Activated effector memory CD4-positive, alpha-beta T cell treated with Interleukin-2 at 50 U/mL for 16 hours (primary cell): ENCODE measurements around the gene RAB31.
"Not testable (repeated sequence)": the region's sequence is repeated elsewhere in the genome, so short reads cannot be mapped to it uniquely, and the experiment has no call there.

Experiments used
- DNase-seq: peaks from one replicate; pipeline ENCODE4 v3.0.0-alpha.2; 2020

The RAB31 gene

DNA sequence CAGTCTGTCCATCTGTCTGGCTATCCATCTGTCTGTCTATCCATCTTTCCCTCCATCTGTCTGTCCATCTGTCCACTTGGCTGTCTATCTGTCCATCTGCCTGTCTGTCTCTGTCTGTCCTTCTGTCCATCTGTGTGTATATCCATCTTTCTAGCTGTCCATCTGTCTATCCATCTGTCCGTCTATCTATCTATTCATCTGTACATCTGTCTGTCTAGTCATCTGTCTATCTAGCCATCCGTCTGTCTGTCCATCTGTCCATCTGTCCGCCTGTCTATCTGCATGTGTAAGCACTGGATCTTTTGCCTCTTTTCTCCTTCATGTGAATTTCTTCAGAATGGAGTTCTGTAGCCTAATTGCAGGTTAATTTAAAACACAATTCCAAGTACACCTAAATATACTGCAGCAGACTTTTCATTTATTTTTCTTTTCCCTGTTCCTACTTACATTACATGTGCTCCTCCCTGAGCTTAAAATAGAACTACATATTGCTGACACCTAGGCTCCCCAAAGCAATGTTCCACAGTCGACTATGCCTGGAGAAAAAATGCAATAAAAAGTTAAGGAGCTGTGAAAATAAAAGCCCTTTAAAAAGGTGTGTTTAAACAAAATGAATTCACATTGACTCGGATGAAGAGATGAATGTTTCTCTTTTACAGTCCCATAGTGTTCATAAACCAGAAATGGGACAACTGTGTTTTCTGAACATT is 140.2 kb downstream of the RAB31 start:
- no peak for DNase-seq

DNA sequence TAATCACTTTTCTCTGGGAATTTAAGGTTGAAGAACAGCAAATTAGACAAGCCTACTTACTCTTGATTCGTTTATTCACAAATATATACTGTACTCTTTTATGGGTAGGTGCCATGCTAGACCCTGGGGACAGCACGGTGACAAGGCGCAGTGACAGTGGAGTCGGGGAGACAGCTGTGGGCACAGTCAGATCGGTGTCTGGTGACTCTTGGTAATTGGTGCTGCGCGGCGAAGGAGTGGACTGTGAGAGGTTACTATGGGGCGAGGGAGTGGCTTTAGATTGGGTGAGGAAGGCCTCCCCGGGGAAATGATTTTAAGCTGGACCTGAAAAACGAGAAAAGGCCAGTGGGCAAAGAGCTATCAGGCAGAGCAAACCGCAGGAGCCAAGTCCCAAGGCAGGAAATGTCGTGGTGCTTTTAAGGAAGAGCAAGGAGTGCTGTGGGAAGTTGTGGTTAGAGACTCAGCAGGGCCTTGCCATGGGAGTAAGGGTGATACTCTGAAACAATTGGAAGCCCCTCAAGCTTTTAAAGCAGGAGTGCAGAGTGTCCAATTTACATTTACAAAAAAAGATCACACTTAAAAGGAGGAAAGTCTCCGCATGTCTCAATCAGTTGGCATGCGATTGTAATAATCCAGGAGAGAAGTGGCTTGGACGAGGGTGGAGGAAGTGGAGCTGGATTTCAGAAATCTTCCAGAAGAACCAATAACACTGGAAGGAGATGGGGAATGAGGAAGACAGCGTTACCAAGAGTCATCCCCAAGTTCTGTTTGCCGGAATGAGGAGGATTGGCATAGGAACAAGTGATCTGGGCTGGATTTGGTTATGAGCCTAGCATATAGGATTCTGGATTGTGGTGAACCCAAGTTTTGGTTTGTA is 141.5 kb downstream of the RAB31 start:
- DNase-seq = no peak

DNA sequence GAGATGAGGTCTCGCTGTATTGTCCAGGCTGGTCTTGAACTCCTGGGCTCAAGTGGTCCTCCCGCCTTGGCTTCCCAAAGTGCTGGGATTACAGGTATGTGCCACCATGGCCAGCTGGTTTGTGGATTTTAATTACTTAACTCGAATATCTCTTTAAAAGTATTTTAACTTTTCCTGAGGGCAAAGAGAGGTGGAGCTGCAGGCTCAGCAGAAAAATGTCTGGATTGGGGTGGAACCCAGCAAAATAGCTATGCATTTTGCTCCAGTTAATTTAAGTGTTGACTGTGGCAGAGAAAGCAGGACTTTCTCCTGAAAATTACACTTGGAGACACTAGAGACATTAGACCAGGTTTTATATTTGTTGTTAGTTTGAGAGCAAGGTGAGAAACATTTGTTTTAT is 142.2 kb downstream of the RAB31 start:
- no peak for DNase-seq

DNA sequence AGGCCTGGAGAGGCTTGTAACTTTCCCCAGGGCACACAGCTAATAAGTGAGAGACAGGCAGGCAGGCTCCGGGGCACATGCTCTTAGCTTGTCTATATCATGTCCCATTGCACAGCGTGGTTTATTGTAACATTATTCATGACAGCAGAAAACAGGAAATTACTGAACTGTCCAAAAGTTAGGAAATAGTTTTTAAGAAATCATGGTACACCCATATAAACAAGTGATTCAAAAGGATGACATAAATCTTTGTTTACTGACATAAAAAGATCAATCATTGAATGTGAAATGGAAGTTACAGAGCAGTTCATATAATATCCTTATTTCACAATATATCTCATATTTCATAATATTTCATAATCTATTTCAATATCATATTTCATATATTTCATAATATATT is 143.4 kb downstream of the RAB31 start:
- no peak for DNase-seq

DNA sequence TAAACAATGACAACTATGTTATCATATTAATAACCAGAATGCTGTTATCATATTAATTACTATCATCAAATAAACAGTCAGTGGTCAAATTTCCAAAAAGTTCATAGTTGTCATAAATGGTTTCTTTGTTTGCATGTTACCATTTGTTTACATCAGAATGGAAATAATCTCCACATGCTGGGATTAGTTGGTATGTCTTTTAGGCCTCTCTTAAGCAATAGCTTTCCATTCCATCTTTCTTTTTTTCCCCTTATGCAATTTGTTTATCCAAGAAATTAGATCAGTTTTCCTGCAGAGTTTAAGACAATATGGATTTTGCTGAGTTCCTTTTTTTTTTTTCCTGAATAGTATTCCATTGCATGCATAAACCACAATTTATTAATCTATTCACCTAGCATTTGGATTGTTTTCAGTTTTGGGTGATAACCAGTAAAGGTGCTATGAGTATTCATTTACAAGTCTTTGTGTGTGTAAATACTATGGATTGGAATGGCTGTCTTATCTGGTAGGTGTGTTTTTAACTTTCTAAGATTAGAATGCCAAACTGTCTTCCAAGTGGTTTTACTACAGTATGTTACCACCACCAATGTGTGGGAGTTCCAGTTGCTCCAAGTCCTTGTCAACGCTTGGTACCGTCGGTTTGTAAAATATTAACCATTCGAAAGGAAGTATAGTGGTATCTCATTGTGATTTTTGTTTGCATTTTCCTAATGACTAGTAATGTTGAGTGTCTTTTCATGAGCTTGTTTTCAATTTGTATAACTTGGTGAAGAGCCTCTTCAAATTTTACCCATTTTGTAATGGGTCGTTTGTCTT is 144.4 kb downstream of the RAB31 start:
- DNase-seq = no peak

DNA sequence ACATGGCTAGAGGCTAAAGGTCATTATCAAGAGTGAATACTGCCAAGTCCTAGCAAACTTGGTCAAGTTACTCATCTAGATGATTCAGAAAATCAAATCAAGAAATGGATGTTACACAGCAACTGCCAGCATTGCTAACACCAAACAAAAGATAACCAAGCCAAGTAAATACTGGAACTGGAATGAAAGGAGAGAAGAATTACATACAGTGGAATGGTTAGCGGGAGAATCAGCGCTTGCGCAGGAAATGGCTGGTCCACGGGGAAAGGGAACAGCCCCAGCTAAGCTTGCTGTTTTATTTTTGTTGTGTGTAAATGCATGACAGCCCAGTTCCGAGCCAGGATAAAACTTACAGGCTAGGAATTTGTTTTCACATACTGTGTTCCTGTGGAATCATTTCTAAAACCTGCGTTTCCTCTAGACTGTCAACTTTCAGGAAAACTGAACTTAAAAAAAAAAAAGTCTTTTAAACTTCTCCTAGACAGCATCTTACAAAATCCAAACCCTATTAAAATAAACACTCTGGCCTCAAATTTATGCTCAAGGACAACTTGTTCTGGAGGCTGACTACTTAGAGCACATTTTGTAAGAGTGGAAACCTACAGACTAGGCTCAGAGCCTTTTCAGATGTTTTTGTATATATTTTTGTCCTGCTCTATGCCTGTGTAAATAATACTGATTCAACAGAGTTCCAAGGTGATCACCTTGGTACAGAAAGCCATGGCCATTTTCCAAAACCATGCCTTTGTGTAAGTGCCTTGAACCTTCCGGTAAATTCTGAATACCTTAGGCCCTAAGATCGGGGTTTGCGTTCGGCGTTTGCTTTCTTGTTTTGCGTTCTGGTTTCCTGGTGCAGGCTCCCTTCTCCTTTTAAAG is 146.9 kb downstream of the RAB31 start:
- DNase-seq = no peak

DNA sequence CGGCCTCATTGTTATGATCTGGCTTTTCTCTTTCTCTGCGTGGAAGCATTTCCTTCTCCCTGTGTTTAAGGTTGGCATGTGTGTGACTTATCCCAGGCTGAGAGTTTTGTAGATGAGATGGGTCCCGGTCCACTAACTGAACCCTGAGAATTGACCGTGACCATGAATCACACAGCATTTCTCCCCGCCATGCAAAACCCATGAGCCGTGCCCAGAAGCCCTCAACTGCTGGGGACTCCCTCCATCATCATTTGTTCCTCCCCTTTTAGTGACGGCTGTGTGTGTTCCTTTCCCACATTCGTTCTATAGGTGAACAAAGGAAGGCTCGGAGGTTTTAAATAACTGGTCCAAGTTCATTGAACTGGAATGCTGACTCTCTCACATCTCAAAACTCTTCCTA is 147.6 kb downstream of the RAB31 start:
- DNase-seq = no peak

DNA sequence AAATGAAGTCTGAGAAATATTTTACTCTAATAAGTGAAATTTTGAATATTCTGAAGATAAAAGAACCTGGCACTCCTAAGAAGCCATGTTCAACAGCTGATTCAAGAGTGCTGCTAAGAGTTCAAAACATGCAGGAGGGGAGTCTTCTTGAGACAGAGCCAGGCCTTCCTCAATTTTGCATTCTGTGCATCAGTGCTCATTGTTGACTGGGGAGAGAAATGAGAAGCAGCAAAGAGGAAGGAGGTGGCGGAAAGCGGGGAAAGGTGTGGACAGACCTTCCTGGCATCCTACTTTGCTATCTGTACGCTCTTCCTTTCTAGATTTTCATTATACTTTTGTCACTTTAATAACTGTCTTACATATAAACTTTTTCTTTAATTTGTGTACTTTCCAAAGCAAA is 148.0 kb downstream of the RAB31 start:
- DNase-seq = no peak

DNA sequence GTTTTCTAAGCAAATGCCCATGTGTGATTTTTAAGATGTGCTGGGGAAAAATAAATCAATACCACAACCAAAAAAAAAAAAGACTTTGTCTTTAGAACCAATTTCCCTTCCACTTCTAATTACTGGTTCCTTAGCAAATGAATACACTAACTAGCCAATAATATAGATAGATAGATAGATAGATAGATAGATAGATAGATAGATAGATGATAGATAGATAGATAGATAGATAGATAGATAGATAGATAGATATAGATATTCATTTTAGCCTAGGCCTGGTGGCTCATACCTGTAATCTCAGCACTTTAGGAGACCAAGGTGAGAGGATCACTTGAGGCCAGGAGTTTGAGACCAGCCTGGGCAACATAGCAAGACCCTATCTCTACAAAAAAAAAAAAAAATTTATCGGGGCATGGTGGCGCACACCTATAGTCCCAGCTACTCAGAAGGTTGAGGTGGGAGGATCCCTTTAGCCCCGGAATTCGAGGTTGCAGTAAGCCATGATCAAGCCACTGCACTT is 149.4 kb downstream of the RAB31 start:
- not testable (repeated sequence) for DNase-seq

DNA sequence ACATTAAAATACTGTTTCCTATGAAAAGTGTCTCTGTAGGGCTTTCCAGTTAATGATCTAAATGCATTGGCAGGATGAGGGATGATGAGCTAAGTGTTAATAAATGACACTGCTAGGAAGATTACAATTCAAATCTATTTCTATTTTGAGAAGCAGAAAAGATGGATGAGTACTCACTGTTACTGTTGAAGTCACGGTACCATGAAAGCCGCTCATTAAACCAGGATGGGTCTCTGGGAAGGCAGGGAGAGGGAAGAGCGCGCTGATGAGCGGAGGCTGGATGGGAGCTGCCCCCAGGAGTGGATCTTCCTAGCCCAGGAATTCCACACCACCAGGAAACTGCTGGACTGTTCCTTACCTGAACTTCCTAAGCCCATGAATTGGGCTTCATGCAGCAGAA is 150.5 kb downstream of the RAB31 start:
- DNase-seq = no peak

DNA sequence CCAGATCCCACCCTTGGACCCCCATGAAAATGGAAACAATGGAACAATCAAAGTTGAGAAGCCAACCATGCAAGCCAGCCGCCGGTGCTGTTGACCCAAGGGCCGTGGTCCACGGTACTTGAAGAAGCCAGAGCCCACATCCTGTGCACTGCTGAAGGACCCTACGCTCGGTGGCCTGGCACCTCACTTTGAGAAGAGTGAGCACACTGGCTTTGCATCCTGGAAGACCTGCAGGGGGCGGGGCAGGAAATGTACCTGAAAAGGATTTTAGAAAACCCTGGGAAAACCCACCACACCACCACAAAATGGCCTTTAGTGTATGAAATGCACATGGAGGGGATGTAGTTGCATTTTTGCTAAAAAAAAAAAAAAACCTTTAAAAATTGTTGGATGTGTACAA is 151.1 kb downstream of the RAB31 start:
- DNase-seq = no peak

DNA sequence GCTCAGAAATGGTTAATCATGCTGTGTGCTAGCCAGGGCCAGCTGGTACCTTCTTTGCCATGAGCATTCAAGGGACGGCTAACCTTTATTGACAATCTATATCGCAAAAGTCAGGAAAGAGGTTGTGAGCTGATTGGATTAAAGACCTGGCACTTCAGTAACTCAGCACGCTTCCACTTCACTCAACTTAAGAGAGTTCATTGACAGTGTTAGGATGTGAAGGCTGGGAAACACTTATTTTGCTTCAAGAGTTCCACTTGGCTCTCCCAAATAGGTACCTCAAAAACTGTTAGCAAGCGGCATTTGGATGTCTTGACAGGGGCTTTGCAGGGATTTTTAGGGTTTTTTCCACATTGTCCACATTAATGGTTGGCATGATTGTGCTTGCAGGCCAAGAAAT is 152.6 kb downstream of the RAB31 start:
- DNase-seq = no peak

DNA sequence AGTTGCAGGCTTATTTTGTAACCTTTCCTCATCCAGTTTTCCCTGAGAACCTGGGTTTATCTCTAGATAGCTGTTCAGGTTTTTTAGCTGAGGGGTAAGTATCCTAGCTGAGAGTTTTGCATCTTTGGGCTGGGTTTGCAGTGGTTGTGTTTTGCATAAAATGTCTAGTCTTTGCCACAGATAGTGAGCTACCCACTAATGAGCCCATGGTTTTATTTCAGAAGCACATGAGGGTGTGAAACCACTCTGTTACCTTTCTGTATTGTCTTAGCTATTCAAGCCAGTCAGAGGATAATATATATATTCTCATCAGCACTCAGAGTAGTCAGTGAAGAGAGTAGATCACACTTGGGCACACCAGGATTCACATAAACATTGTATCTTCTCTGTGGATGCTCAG is 153.1 kb downstream of the RAB31 start:
- DNase-seq = no peak

DNA sequence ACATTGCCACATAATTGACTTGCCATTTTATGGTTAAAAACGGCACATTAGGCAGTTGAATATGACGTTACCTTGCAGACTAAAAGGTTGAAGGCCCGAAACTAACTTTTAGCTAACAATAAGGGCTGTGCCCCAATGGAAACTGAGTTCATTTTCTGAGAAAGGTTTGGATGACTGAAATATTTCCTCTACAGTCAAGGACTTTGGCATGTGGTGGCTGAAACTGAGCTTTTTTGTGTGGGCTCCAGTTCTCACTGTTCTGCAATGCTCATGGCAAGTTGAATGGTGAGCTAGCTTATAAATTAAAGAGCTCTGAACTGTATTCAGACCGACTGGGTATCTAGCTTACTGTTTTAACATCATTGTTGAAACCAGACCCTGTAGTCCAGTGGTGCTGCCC is 153.8 kb downstream of the RAB31 start:
- DNase-seq = no peak

DNA sequence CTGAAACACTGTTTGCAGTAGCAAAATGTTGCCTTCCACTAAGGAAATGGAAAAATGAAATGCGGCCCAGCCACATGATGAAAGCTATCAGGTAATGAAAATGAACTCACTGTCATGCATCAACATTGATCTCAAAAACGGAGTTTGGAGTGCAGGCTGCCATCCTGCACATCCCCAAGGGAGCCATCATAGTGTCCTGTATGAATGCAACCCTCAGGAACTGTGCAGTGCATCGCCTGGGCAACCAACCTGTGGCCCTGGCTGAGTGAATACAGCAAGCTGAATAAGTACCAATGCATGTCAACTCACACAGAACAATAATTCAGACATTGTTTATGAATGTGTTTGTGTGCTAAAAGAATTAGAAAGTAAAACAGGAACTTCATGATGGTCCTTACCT is 154.6 kb downstream of the RAB31 start:
- DNase-seq = no peak

DNA sequence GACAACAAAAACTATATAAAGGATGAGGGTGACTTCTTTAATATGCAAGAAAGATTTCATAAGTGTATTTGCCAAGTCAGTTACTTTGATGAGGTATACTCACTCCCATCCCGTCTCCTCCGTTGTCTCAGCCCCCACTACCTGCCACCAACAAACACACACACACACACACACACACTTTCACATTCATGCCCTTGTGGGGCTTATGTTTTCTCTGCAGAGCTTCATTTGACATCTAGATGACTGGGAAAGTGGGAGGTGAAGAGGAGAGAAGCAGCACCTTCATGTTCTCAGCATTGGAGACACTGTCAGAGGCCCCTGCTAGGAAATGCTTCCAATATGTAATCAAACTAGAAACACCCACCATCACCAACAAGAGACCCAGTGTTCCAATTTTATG is 155.2 kb downstream of the RAB31 start:
- no peak for DNase-seq

DNA sequence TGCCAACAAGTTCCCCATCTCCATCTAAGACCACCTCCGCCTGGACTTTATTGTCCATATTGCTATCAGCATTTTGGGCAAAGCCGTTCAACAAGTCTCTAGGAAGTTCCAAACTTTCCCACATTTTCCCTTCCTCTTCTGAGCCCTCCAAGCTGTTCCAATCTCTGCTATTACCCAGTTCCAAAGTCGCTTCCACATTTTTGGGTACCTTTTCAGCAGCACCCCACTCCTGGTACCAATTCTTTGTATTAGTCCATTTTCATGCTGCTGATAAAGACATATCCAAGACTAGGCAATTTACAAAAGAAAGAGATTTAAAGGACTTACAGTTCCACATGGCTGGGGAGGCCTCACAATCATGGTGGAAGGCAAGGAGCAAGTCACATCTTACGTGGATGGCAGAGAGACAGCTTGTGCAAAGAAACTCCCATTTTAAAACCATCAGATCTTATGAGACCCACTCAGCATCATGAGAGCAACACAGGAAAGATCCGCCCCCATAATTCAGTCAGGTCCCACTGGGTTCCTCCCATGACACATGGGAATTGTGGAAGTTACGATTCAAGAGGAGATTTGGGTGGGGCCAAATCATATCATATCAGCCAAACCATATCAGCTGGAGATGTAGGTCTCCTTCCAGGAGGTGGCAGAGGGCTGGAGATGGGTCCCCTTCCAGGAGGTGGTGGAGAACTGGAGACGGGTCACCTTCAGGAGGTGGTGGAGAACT is 157.8 kb downstream of the RAB31 start:
- DNase-seq = no peak

DNA sequence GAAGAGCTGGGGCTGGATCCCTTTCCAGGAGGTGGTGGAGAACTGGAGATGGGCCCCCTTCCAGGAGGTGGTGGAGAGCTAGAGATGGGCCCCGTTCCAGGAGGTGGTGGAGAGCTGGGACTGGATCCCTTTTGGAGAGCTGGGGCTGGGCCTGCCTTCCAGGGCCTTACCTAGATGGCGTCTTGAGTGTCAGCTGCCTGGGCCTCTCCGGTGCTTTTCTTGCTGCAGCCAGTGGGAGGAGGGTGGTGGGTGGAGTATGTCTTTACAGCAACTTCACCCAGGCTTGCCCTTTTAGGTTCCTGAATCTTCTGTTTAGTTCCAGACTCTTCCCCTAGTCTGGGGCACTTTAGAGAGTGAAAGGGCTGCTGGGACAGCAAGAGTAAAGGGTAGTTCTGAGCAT is 158.5 kb downstream of the RAB31 start:
- no peak for DNase-seq

DNA sequence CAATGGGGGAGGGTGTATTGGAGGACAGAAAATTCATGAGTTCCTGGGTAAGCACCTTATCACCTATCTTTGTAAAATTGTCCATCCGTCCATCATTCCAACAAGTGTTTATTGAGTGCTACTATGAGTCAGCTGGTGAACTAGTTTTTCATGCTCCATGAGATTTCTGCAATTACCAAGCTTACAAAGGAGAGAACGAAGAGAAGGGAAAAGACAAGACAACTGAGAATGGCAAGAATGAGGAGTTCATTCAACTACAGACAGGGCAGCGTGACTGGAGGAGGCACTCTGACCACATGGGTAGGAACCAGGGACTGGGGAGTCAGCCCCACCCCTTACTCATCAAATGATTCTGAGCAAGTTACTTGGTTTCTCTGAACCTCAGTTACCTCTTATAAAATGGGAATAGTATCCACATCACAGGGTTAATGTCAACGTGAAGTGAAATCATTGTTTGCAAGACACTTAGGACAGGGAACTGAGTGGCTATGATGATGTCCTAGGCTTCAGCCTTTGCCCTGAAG is 159.0 kb downstream of the RAB31 start:
- DNase-seq = no peak

DNA sequence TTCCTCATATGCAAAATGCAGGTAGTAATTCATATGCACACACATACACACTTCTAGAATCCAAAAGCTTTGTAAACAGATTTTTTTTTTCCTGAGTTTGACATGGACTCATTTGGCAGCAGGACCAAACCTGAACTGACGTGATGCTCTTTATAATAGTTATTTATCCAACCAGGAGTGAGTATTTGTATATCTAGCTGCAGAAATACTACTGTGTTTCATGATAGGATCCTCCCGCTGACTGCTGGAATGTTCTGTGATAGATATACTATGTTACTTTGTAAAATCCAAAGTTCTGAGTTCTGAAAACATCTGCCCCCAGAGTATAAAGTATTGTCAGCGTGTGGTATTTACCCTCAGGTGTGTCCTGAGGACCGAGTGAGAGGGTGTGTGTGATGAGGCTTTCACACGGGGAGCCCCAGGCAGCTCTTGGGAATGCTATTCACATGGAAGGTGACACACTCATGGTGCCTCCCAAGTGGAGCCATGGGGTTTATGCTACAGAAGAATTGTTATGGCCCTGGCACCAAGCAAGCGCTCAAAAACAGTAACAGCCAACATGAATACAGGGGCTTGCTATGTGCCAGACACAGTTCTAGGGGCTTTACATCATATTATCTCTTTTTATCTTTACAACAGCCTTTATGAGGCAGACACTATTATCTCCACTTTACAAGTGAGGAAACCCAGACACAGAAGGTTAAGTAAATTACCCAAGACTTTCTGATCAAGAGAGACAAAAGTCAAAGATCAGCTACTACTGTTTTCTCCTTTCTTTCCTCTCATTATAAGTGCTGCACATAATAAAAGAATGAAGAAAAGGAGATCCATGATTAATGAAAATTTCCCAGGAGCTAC is 161.0 kb downstream of the RAB31 start:
- no peak for DNase-seq
